BJ (cell line): ENCODE measurements around the gene RRP15. TPM values are rescaled to one million over a fixed set of nuclear protein-coding genes. Genes with fewer than 3 reads are reported as not detected.

Experiments used
- CTCF ChIA-PET: fragments of 350-600 bp; formaldehyde crosslinking; extraction: SDS; loops from one replicate; lab custom pipeline; 2021; ENCODE audit warnings: antibody characterized with exemption, inconsistent platforms; lab: Yijun Ruan, JAX
- POLR2A ChIA-PET: fragments of 300-600 bp; sonication (Branson Sonifier 250); formaldehyde crosslinking; extraction: SDS; loops from one replicate; lab custom pipeline; 2021; ENCODE audit warnings: antibody characterized with exemption; lab: Charles Lee
- DNase-seq: peaks from one replicate; pipeline ENCODE4 v3.0.0-alpha.2; 2011; ENCODE audit warnings: low read depth
- H3K27me3 ChIP-seq: 2 replicates; pipeline ENCODE4 v1.6.0; 2011; ENCODE audit warnings: low read length; ENCODE audit not compliant: control insufficient read depth, insufficient read depth
- H3K36me3 ChIP-seq: 2 replicates; pipeline ENCODE4 v1.5.1; 2011; ENCODE audit warnings: low read length; ENCODE audit not compliant: control insufficient read depth, insufficient read depth
- H3K4me3 ChIP-seq: 2 replicates; pipeline ENCODE4 v1.5.1; 2011; ENCODE audit warnings: low read depth, mild to moderate bottlenecking, control low read depth, low read length
- polyA plus RNA-seq: library from polyadenylated mRNA; depleted of rRNA; stranded (reverse); fragments of >200 nt; gene quantifications from 2 replicates; pipeline ENCODE4 v1.2.3, GENCODE V29; 2011
- TF ChIP-seq, protein P1 (sequence below): IDR thresholded peaks from 2 replicates; pipeline ENCODE4 v1.5.1; 2011; ENCODE audit warnings: low read depth, mild to moderate bottlenecking, control low read depth, inconsistent platforms, low read length, moderate library complexity; ENCODE audit not compliant: insufficient read depth

Gene RRP15
- polyA plus RNA-seq, 1 experiment: 0.88 TPM

DNA sequence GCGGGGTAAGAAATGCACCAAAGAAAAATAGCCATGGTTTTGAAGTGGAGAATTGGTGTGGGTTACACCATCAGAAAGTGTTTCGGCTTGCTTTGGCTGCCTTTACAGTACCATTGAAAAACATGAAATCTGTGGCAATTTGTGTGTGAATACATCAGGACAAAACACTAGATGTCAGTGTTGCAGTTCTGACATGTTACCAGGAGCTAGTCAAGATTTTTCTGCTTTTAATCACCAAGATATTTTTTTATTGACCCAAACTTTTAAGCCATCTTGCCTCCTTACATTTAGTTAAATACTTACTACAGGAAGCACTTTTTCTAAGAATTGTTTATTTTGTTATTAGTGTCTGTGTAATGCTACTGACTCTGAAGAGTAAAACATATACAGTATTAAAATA lies 14.3 kb downstream of the RRP15 start:
- H3K27me3 ChIP-seq: no peaks in the 10 kb centered on the region
- DNase-seq: peak; percentile 17

GRCh38 chr1:218301217-218301616 lies 16.1 kb downstream of the RRP15 start:
- no peaks in the 10 kb centered on the region for H3K27me3 ChIP-seq
- ChIA-PET CTCF (interaction anchor here (0.8 to 1.6 kb wide), 3 partner anchors 11 to 256 kb away, joined by 3 to 4 read pairs (median 3); no protein-coding TSS in a partner anchor), POLR2A (no interaction called here)
- TF ChIP-seq, protein P1, sequence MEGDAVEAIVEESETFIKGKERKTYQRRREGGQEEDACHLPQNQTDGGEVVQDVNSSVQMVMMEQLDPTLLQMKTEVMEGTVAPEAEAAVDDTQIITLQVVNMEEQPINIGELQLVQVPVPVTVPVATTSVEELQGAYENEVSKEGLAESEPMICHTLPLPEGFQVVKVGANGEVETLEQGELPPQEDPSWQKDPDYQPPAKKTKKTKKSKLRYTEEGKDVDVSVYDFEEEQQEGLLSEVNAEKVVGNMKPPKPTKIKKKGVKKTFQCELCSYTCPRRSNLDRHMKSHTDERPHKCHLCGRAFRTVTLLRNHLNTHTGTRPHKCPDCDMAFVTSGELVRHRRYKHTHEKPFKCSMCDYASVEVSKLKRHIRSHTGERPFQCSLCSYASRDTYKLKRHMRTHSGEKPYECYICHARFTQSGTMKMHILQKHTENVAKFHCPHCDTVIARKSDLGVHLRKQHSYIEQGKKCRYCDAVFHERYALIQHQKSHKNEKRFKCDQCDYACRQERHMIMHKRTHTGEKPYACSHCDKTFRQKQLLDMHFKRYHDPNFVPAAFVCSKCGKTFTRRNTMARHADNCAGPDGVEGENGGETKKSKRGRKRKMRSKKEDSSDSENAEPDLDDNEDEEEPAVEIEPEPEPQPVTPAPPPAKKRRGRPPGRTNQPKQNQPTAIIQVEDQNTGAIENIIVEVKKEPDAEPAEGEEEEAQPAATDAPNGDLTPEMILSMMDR: no peak
- DNase-seq: no peak
- H3K36me3 ChIP-seq: no peaks in the 10 kb centered on the region; the same call in 1 of the 2 replicates
- H3K4me3 ChIP-seq: no peak overlapping the region

More for the DNA sequence above, 14.3 kb downstream of the RRP15 start:
- H3K36me3 ChIP-seq: no peaks in the 10 kb centered on the region; the same call in 1 of the 2 replicates
- TF ChIP-seq, protein P1: peak; percentile 63
- ChIA-PET POLR2A (no interaction called here), CTCF (interaction anchor here (0.6 to 2.8 kb wide), 9 partner anchors 9 to 1362 kb away, joined by 3 to 12 read pairs (median 4); partner anchors contain the start of gene TGFB2)
- H3K4me3 ChIP-seq: no peak overlapping the region

DNA sequence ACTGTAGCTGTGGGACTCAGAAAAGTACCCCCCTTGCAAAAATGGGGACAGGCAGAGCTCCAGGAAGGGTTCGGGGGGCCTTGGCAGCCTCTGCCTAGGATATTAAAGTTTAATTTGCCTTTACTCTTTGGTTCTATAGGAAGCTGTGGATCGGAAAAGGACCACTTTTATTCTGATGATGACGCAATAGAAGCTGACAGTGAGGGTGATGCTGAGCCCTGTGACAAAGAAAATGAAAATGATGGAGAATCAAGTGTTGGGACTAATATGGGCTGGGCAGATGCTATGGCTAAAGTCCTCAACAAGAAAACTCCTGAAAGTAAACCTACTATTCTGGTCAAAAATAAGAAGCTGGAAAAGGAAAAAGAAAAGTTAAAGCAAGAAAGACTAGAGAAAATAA lies 17.1 kb downstream of the RRP15 start:
- ChIA-PET POLR2A (no interaction called here), CTCF (interaction anchor here (1.0 to 1.4 kb wide), 3 partner anchors 10 to 244 kb away, joined by 3 to 4 read pairs (median 3); partner anchors contain the start of gene RRP15)
- no peak overlapping the region for H3K4me3 ChIP-seq
- DNase-seq: no peak
- H3K27me3 ChIP-seq: no peaks in the 10 kb centered on the region
- no peaks in the 10 kb centered on the region; the same call in 1 of the 2 replicates for H3K36me3 ChIP-seq
- TF ChIP-seq, protein P1: no peak

GRCh38 chr1:218303176-218303879 lies 18.2 kb downstream of the RRP15 start:
- H3K4me3 ChIP-seq: no peak overlapping the region
- no peak for DNase-seq
- ChIA-PET CTCF (no interaction called here), POLR2A (interaction anchor here (0.5 kb wide), 1 partner anchor 1839 kb away, joined by 3 read pairs; no protein-coding TSS in a partner anchor)
- TF ChIP-seq, protein P1: no peak
- H3K36me3 ChIP-seq: peaks cover 1% of the 10 kb centered on the region
- H3K27me3 ChIP-seq: no peaks in the 10 kb centered on the region

- ChIA-PET POLR2A (no interaction called here), CTCF (no interaction called here)
- Histone ChIP-seq H3K27me3 (no peaks in the 10 kb centered on the region), H3K4me3 (no peak overlapping the region), H3K36me3 (peaks cover 1% of the 10 kb centered on the region)
- TF ChIP-seq, protein P1: no peak
- no peak for DNase-seq
These were observed 19.4 kb downstream of the RRP15 start for GRCh38 chr1:218304281-218305039.
